IMR-90 (cell line): Measurements from ENCODE around the gene LTB4R2. TPM values are rescaled to one million over a fixed set of nuclear protein-coding genes. Genes with fewer than 3 reads are reported as not detected.

Source experiments
- ATAC-seq: fragments of 200-7000 bp; cut with Tn5 transposase; 2 replicates; pipeline ENCODE4 v1.9.1; 2020; ENCODE audit warnings: low read depth, mild to moderate bottlenecking, moderate library complexity
- BruUV-seq: library from RNA; stranded (reverse); fragments of 400-500 nt; replicated peaks from 2 replicates; lab custom pipeline; 2021; lab: Mats Ljungman, UMichigan
- CTCF ChIA-PET: fragments of 300-600 bp; formaldehyde crosslinking; extraction: SDS; loops from one replicate; lab custom pipeline; 2021; ENCODE audit warnings: antibody characterized with exemption; lab: Yijun Ruan, JAX
- POLR2A ChIA-PET: fragments of 300-600 bp; sonication (Branson Sonifier 250); formaldehyde crosslinking; loops from one replicate; lab custom pipeline; 2022; ENCODE audit warnings: antibody characterized with exemption; ENCODE audit not compliant: unreplicated experiment; lab: Charles Lee
- DNase-seq: peaks from one replicate; pipeline ENCODE4 v3.0.0; 2013
- H2AFZ ChIP-seq: replicated peaks from 2 replicates; pipeline ENCODE3; 2013; ENCODE audit warnings: low read length, mild to moderate bottlenecking; ENCODE audit not compliant: poor library complexity
- H2AK5ac ChIP-seq: 2 replicates; pipeline ENCODE4 v1.6.1; 2013; ENCODE audit warnings: low read depth, low read length, inconsistent platforms
- H2AK9ac ChIP-seq: replicated peaks from 2 replicates; pipeline ENCODE3; 2013; ENCODE audit warnings: mild to moderate bottlenecking, low read depth, low read length, moderate library complexity; ENCODE audit not compliant: poor library complexity
- H2BK120ac ChIP-seq: 2 replicates; pipeline ENCODE4 v1.6.1; 2013; ENCODE audit warnings: low read depth, low read length, inconsistent platforms
- H2BK15ac ChIP-seq: 3 replicates; pipeline ENCODE4 v1.6.1; 2013; ENCODE audit warnings: low read depth, low read length, inconsistent platforms
- H2BK20ac ChIP-seq: 2 replicates; pipeline ENCODE4 v1.6.1; 2013; ENCODE audit warnings: low read depth, mild to moderate bottlenecking, inconsistent platforms, low read length, moderate library complexity
- H2BK5ac ChIP-seq: 2 replicates; pipeline ENCODE4 v1.6.1; 2013; ENCODE audit warnings: mild to moderate bottlenecking, low read depth, low read length, inconsistent platforms; ENCODE audit not compliant: poor library complexity, severe bottlenecking
- H3K14ac ChIP-seq: replicated peaks from 2 replicates; pipeline ENCODE4 v1.6.1; 2013; ENCODE audit warnings: low read depth, low read length, inconsistent platforms
- H3K18ac ChIP-seq: 2 replicates; pipeline ENCODE4 v1.6.1; 2013; ENCODE audit warnings: low read depth, low read length, control low read depth
- H3K23ac ChIP-seq: 2 replicates; pipeline ENCODE4 v1.6.1; 2013; ENCODE audit warnings: low read depth, low read length, inconsistent platforms
- H3K27ac ChIP-seq: 2 replicates; pipeline ENCODE4 v1.5.1; 2013; ENCODE audit warnings: mild to moderate bottlenecking, control low read depth, low read length; ENCODE audit not compliant: insufficient read depth
- H3K27me3 ChIP-seq: 2 replicates; pipeline ENCODE4 v1.6.1; 2013; ENCODE audit warnings: low read length; ENCODE audit not compliant: control insufficient read depth, insufficient read depth
- H3K36me3 ChIP-seq: 2 replicates; pipeline ENCODE4 v1.6.1; 2013; ENCODE audit warnings: low read length, mixed read lengths; ENCODE audit not compliant: control insufficient read depth, insufficient read depth
- H3K4ac ChIP-seq: 2 replicates; pipeline ENCODE4 v1.6.1; 2013; ENCODE audit warnings: low read depth, low read length, inconsistent platforms
- H3K4me1 ChIP-seq: 2 replicates; pipeline ENCODE4 v1.6.1; 2013; ENCODE audit warnings: low read length, mixed read lengths; ENCODE audit not compliant: control insufficient read depth, insufficient read depth
- H3K4me2 ChIP-seq: 2 replicates; pipeline ENCODE4 v1.6.1; 2013; ENCODE audit warnings: low read depth, mild to moderate bottlenecking, control low read depth, low read length, moderate library complexity
- H3K4me3 ChIP-seq: 2 replicates; pipeline ENCODE4 v1.5.1; 2013; ENCODE audit warnings: low read depth, mild to moderate bottlenecking, control low read depth, low read length, moderate library complexity; ENCODE audit not compliant: insufficient read depth
- H3K56ac ChIP-seq: 2 replicates; pipeline ENCODE4 v1.6.1; 2013; ENCODE audit warnings: low read length, inconsistent platforms; ENCODE audit not compliant: insufficient read depth; ENCODE audit errors: extremely low read depth
- H3K79me1 ChIP-seq, 2 experiments: 2 replicates each; pipeline ENCODE4 v1.6.1; 2013; ENCODE audit warnings: low read length in 2 of 2, inconsistent platforms in 1 of 2, low read depth in 1 of 2
- H3K9ac ChIP-seq: 2 replicates; pipeline ENCODE4 v1.6.1; 2013; ENCODE audit warnings: low read depth, low read length, control low read depth
- H3K9me1 ChIP-seq: 2 replicates; pipeline ENCODE4 v1.6.1; 2013; ENCODE audit warnings: low read length, inconsistent platforms; ENCODE audit not compliant: insufficient read depth
- H3K9me3 ChIP-seq: 2 replicates; pipeline ENCODE4 v1.6.1; 2013; ENCODE audit warnings: low read length; ENCODE audit not compliant: control insufficient read depth, insufficient read depth
- H4K20me1 ChIP-seq: 2 replicates; pipeline ENCODE4 v1.6.1; 2013; ENCODE audit warnings: low read length, inconsistent platforms; ENCODE audit not compliant: insufficient read depth
- H4K5ac ChIP-seq: 2 replicates; pipeline ENCODE4 v1.6.1; 2013; ENCODE audit warnings: mild to moderate bottlenecking, low read depth, low read length, control low read depth
- H4K8ac ChIP-seq, 2 experiments: 2 replicates each; pipeline ENCODE4 v1.6.1; 2013; ENCODE audit warnings: low read depth in 2 of 2, low read length in 2 of 2, control low read depth in 1 of 2, inconsistent platforms in 1 of 2
- H4K91ac ChIP-seq: 2 replicates; pipeline ENCODE4 v1.6.1; 2013; ENCODE audit warnings: low read depth, low read length, inconsistent platforms; ENCODE audit not compliant: insufficient read depth
- BHLHE40 ChIP-seq: fragments of 150-350 bp; IDR thresholded peaks from 2 replicates; pipeline ENCODE4 v1.6.1; 2016; ENCODE audit warnings: mild to moderate bottlenecking, low read depth, low read length
- CEBPB ChIP-seq: IDR thresholded peaks from 2 replicates; pipeline ENCODE4 v1.6.1; 2012; ENCODE audit warnings: low read depth, low read length, improper control_type of control experiment
- CHD1 ChIP-seq: IDR thresholded peaks from 2 replicates; pipeline ENCODE4 v1.6.1; 2012; ENCODE audit warnings: low read depth, low read length, improper control_type of control experiment
- CTCF ChIP-seq: conservative IDR thresholded peaks from 2 replicates; pipeline ENCODE4 v1.5.1; 2012; ENCODE audit warnings: mild to moderate bottlenecking, low read depth, low read length, improper control_type of control experiment
- ELK1 ChIP-seq: fragments of 150-350 bp; IDR thresholded peaks from 2 replicates; pipeline ENCODE4 v1.6.1; 2016; ENCODE audit warnings: low read depth, mild to moderate bottlenecking, low read length, moderate library complexity, borderline replicate concordance
- FOS ChIP-seq: fragments of 150-350 bp; IDR thresholded peaks from 2 replicates; pipeline ENCODE4 v1.6.1; 2016; ENCODE audit warnings: low read depth, low read length
- MAFK ChIP-seq: IDR thresholded peaks from 2 replicates; pipeline ENCODE4 v1.6.1; 2012; ENCODE audit warnings: low read depth, low read length, improper control_type of control experiment
- MAZ ChIP-seq: IDR thresholded peaks from 2 replicates; pipeline ENCODE4 v1.6.1; 2012; ENCODE audit warnings: low read depth, mild to moderate bottlenecking, low read length, improper control_type of control experiment, moderate library complexity, borderline replicate concordance
- MXI1 ChIP-seq: IDR thresholded peaks from 2 replicates; pipeline ENCODE4 v1.6.1; 2012; ENCODE audit warnings: low read depth, mild to moderate bottlenecking, low read length, moderate library complexity, borderline replicate concordance
- NFE2L2 ChIP-seq: fragments of 150-350 bp; IDR thresholded peaks from 2 replicates; pipeline ENCODE4 v1.6.1; 2016; ENCODE audit warnings: low read depth, mild to moderate bottlenecking, low read length
- POLR2A ChIP-seq: IDR thresholded peaks from 2 replicates; pipeline ENCODE4 v1.6.1; 2012; ENCODE audit warnings: mild to moderate bottlenecking, low read depth, low read length
- RAD21 ChIP-seq: IDR thresholded peaks from 2 replicates; pipeline ENCODE4 v1.6.1; 2012; ENCODE audit warnings: low read length, improper control_type of control experiment
- RCOR1 ChIP-seq: IDR thresholded peaks from 2 replicates; pipeline ENCODE4 v1.6.1; 2012; ENCODE audit warnings: mild to moderate bottlenecking, low read length, improper control_type of control experiment; ENCODE audit not compliant: insufficient replicate concordance
- RFX5 ChIP-seq: IDR thresholded peaks from 2 replicates; pipeline ENCODE4 v1.8.0; 2012; ENCODE audit warnings: low read depth, mild to moderate bottlenecking, low read length, moderate library complexity
- SMC3 ChIP-seq: fragments of 150-350 bp; IDR thresholded peaks from 2 replicates; pipeline ENCODE4 v1.6.1; 2016; ENCODE audit warnings: low read depth, mild to moderate bottlenecking, antibody characterized with exemption, low read length, moderate library complexity
- USF2 ChIP-seq: fragments of 150-350 bp; IDR thresholded peaks from 2 replicates; pipeline ENCODE4 v1.6.1; 2017; ENCODE audit warnings: mild to moderate bottlenecking, antibody characterized with exemption, low read length, low read depth
- whole genome bisulfite sequencing, 2 experiments: methylation state at CpG; one replicate each; pipeline versions ENCODE4 v1.1.5 to v1.1.7; 2013; ENCODE audit warnings: missing lambda C conversion rate in 2 of 2; ENCODE audit not compliant: insufficient read length in 1 of 2; ENCODE audit errors: extremely low coverage in 2 of 2; 5-methylcytosine and 5-hydroxymethylcytosine counted together
- dilution Hi-C: fragments of 300-500 bp; cut with HindIII; formaldehyde crosslinking; loops from one replicate; pipeline ENCODE4 v1.14.3; 2018; ENCODE audit warnings: low sequenced_read_pairs; ENCODE audit not compliant: unreplicated experiment
- in situ Hi-C: fragments of 300-500 bp; cut with MboI; formaldehyde crosslinking; loops from 3 replicates; pipeline ENCODE4 v1.14.3; 2019; ENCODE audit warnings: low sequenced_read_pairs, inconsistent platforms, mixed read lengths
- intact Hi-C: fragments of 100-400 bp; cut with micrococcal nuclease; formaldehyde crosslinking; loops from 2 replicates; pipeline ENCODE4 v1.10.0; 2022
- polyA plus RNA-seq, 3 experiments: library from polyadenylated mRNA; depleted of rRNA; stranded (reverse); fragments of >200 nt; gene quantifications; 2 replicates each; pipeline ENCODE4 v1.2.3, GENCODE V29; 2012; ENCODE audit warnings: low replicate concordance in 1 of 3
- total RNA-seq: library from RNA; depleted of rRNA; stranded (reverse); fragments of >200 nt; gene quantifications from 2 replicates; pipeline ENCODE4 v1.2.3, GENCODE V29; 2012

Gene LTB4R2
- total and polyA plus RNA-seq, 2 of the 4 experiments (the other 2 are of a cell fraction), result 0.72 to 1.7 TPM

- H3K27ac ChIP-seq, result no peak overlapping the region
- H4K20me1 ChIP-seq, result no peaks in the 10 kb centered on the region
- WGBS, 2 experiments, result 81% methylated on average over 10 of the region's 14 CpGs; no CpG with 5 or more reads in 1 of the 2 experiments
- BruUV-seq, result no TSS peak
- H3K4me1 ChIP-seq, result peaks cover under 1% of the 10 kb centered on the region; the same call in 1 of the 2 replicates
- no peak overlapping the region for H2BK5ac ChIP-seq
- no peak overlapping the region for H3K14ac ChIP-seq
- no peaks in the 10 kb centered on the region; the same call in 1 of the 2 replicates for H3K9me3 ChIP-seq
- dilution Hi-C loops (no loop called here), intact Hi-C loops (no loop called here), in situ Hi-C loops (no loop called here)
- H4K8ac ChIP-seq, result no peak overlapping the region
- H3K4me2 ChIP-seq, result no peak overlapping the region
- no peak overlapping the region for H2BK20ac ChIP-seq
- no peaks in the 10 kb centered on the region for H3K36me3 ChIP-seq
- POLR2A ChIA-PET, result no interaction called here
- H3K79me1 ChIP-seq, result no peaks in the 10 kb centered on the region
- H4K5ac ChIP-seq, result no peak overlapping the region
- no peak overlapping the region for H3K56ac ChIP-seq
- H2AK5ac ChIP-seq, result no peak overlapping the region
- H2BK15ac ChIP-seq, result no peak overlapping the region
- peaks cover 81% of the 10 kb centered on the region for H3K27me3 ChIP-seq
- H2BK120ac ChIP-seq, result no peak overlapping the region
- CTCF ChIA-PET, result interaction anchor here (1.0 kb wide), 1 partner anchor 98 kb away, joined by 3 read pairs; no protein-coding TSS in a partner anchor
- no peak for ATAC-seq
- H4K91ac ChIP-seq, result no peak overlapping the region
- H3K23ac ChIP-seq, result no peak overlapping the region
- no peak overlapping the region for H3K18ac ChIP-seq
- no peak overlapping the region for H3K4ac ChIP-seq
- no peak for TF ChIP-seq FOS
- no peak for TF ChIP-seq MAFK
- TF ChIP-seq CTCF, result no peak
- TF ChIP-seq POLR2A, result no peak
- TF ChIP-seq USF2, result no peak
- TF ChIP-seq MXI1, result no peak
- no peak for TF ChIP-seq CEBPB
- no peak for TF ChIP-seq RCOR1
- no peak for TF ChIP-seq CHD1
- TF ChIP-seq RAD21, result no peak
- TF ChIP-seq BHLHE40, result no peak
- TF ChIP-seq ELK1, result no peak
- TF ChIP-seq MAZ, result no peak
- no peak for TF ChIP-seq SMC3
- TF ChIP-seq NFE2L2, result no peak
- no peak for TF ChIP-seq RFX5
- DNase-seq, result no peak
- H2AFZ ChIP-seq, result no peak overlapping the region
- H3K4me3 ChIP-seq, result no peak overlapping the region
- H3K9ac ChIP-seq, result no peak overlapping the region
- H3K9me1 ChIP-seq, result no peaks in the 10 kb centered on the region
- H2AK9ac ChIP-seq, result peak overlapping the region; percentile 39
These were observed 28.9 kb downstream of the LTB4R2 start for GRCh38 chr14:24338843-24339242.
